Central memory CD8-positive, alpha-beta T cell (primary cell): ENCODE results near the gene RTKN2.
A peak's percentile ranks its signal among the peaks of the same experiment; 100 is the strongest.

Experiments used
- ATAC-seq: fragments of 150-1000 bp; cut with Tn5 transposase; replicated peaks from 2 replicates; pipeline ENCODE4 v1.10.0; 2022; ENCODE audit warnings: mild to moderate bottlenecking, moderate FRiP score, moderate number of reproducible peaks; ENCODE audit not compliant: poor library complexity, severe bottlenecking; ENCODE audit errors: extremely low read depth
- DNase-seq, 2 donors: peaks; one replicate each; pipeline ENCODE4 v3.0.0; 2021; ENCODE audit warnings: low spot score in 2 of 2
- H3K27ac Mint-ChIP-seq: one replicate; pipeline ENCODE4 v1.8.0; 2022; ENCODE audit warnings: low read depth, mild to moderate bottlenecking, moderate library complexity, mixed read lengths
- H3K27me3 Mint-ChIP-seq: one replicate; pipeline ENCODE4 v1.8.0; 2022; ENCODE audit warnings: mixed read lengths
- H3K36me3 Mint-ChIP-seq: one replicate; pipeline ENCODE4 v1.8.0; 2022; ENCODE audit warnings: mild to moderate bottlenecking, moderate library complexity, mixed read lengths; ENCODE audit not compliant: insufficient read depth
- H3K4me1 Mint-ChIP-seq: one replicate; pipeline ENCODE4 v1.8.0; 2022; ENCODE audit warnings: mixed read lengths
- H3K4me3 Mint-ChIP-seq: one replicate; pipeline ENCODE4 v1.8.0; 2022; ENCODE audit warnings: mild to moderate bottlenecking, moderate library complexity, mixed read lengths
- H3K9me3 Mint-ChIP-seq: one replicate; pipeline ENCODE4 v1.8.0; 2022; ENCODE audit warnings: mixed read lengths

The RTKN2 gene

GRCh38 chr10:62234077-62234605 is 34.5 kb downstream of the RTKN2 start:
- DNase-seq (no peak), ATAC-seq (no peak)
- H3K4me3 Mint-ChIP-seq: no peak overlapping the region
- H3K27ac Mint-ChIP-seq: peak overlapping the region; percentile 35
- no peaks in the 10 kb centered on the region for H3K9me3 Mint-ChIP-seq
- H3K36me3 Mint-ChIP-seq: no peaks in the 10 kb centered on the region
- no peaks in the 10 kb centered on the region for H3K27me3 Mint-ChIP-seq
- H3K4me1 Mint-ChIP-seq: no peaks in the 10 kb centered on the region

- DNase-seq (no peak), ATAC-seq (no peak)
- Mint-ChIP-seq H3K27ac (peak overlapping the region; percentile 35), H3K9me3 (no peaks in the 10 kb centered on the region), H3K27me3 (no peaks in the 10 kb centered on the region), H3K4me3 (no peak overlapping the region), H3K36me3 (no peaks in the 10 kb centered on the region), H3K4me1 (no peaks in the 10 kb centered on the region)
These were observed 35.1 kb downstream of the RTKN2 start for GRCh38 chr10:62233356-62234076.

- ATAC-seq (no peak), DNase-seq (no peak)
- no peaks in the 10 kb centered on the region for H3K27me3 Mint-ChIP-seq
- no peak overlapping the region for H3K27ac Mint-ChIP-seq
- no peaks in the 10 kb centered on the region for H3K36me3 Mint-ChIP-seq
- no peaks in the 10 kb centered on the region for H3K4me1 Mint-ChIP-seq
- no peaks in the 10 kb centered on the region for H3K9me3 Mint-ChIP-seq
- no peak overlapping the region for H3K4me3 Mint-ChIP-seq
These were observed 36.8 kb downstream of the RTKN2 start for GRCh38 chr10:62231805-62232204.

- no peaks in the 10 kb centered on the region for H3K9me3 Mint-ChIP-seq
- H3K27ac Mint-ChIP-seq: no peak overlapping the region
- H3K36me3 Mint-ChIP-seq: no peaks in the 10 kb centered on the region
- no peak for ATAC-seq
- H3K4me3 Mint-ChIP-seq: no peak overlapping the region
- DNase-seq: no peak
- no peaks in the 10 kb centered on the region for H3K4me1 Mint-ChIP-seq
- H3K27me3 Mint-ChIP-seq: no peaks in the 10 kb centered on the region
These were observed 37.3 kb downstream of the RTKN2 start for GRCh38 chr10:62231371-62231770.

GRCh38 chr10:62230344-62231121 is 38.1 kb downstream of the RTKN2 start:
- H3K27ac Mint-ChIP-seq: no peak overlapping the region
- no peak for ATAC-seq
- H3K4me1 Mint-ChIP-seq: no peaks in the 10 kb centered on the region
- DNase-seq: no peak
- no peak overlapping the region for H3K4me3 Mint-ChIP-seq
- no peaks in the 10 kb centered on the region for H3K27me3 Mint-ChIP-seq
- H3K36me3 Mint-ChIP-seq: no peaks in the 10 kb centered on the region
- no peaks in the 10 kb centered on the region for H3K9me3 Mint-ChIP-seq

- Mint-ChIP-seq H3K27ac (no peak overlapping the region), H3K27me3 (no peaks in the 10 kb centered on the region), H3K36me3 (no peaks in the 10 kb centered on the region), H3K4me3 (no peak overlapping the region), H3K9me3 (no peaks in the 10 kb centered on the region), H3K4me1 (no peaks in the 10 kb centered on the region)
- no peak for ATAC-seq
- DNase-seq: no peak
These were observed 43.3 kb downstream of the RTKN2 start for GRCh38 chr10:62225362-62225761.

- ATAC-seq: no peak
- H3K4me1 Mint-ChIP-seq: no peaks in the 10 kb centered on the region
- H3K27ac Mint-ChIP-seq: no peak overlapping the region
- H3K27me3 Mint-ChIP-seq: no peaks in the 10 kb centered on the region
- H3K9me3 Mint-ChIP-seq: no peaks in the 10 kb centered on the region
- no peaks in the 10 kb centered on the region for H3K36me3 Mint-ChIP-seq
- DNase-seq: no peak
- no peak overlapping the region for H3K4me3 Mint-ChIP-seq
These were observed 44.0 kb downstream of the RTKN2 start for GRCh38 chr10:62224606-62225005.

DNA sequence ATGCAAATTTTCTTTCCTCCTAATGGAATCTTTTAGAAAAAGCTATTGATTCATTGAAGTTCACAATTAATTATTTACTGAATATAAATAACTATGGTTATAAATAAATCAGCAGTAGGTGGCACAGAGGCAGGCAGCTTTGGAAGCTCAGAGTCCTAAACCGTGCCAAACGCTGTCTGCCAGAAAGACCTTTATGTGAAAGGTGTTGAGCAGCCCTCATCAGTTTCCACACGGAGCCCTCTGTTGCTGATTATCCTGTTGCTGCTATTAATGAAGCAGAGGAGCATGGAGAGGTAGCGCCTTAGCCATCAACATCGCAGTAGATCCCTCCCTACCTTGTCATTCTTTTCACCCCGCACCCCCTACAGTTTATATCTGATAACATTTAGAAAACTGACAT is 51.0 kb downstream of the RTKN2 start:
- no peaks in the 10 kb centered on the region for H3K27me3 Mint-ChIP-seq
- H3K4me1 Mint-ChIP-seq: no peaks in the 10 kb centered on the region
- ATAC-seq (no peak), DNase-seq (no peak)
- H3K4me3 Mint-ChIP-seq: no peak overlapping the region
- H3K27ac Mint-ChIP-seq: no peak overlapping the region
- peaks cover 2% of the 10 kb centered on the region for H3K36me3 Mint-ChIP-seq
- no peaks in the 10 kb centered on the region for H3K9me3 Mint-ChIP-seq

DNA sequence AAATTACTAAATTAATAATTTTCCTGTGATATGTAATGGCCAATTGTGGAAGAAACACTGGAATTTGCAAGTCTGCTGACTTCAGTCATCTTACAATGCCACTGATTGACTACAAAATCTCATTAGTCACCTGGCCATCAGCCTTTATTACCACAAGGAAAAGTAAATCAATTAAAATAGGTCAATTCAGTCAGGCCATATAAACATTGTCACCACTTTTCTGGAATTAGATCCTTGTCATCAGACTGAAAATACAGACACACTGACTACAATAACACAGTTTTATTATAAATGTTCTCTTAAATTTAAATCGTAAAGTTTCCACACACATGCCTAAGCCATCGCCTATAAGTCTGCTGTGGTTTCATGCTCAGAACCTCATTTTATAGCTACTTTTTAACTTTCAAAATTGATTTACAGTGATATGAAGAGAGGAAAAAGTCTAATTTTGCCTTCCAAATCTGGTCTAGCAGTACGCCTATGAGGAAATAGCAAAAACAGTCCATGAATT is 54.2 kb downstream of the RTKN2 start:
- no peak for DNase-seq
- no peak for ATAC-seq
- Mint-ChIP-seq H3K27me3 (no peaks in the 10 kb centered on the region), H3K9me3 (no peaks in the 10 kb centered on the region), H3K4me3 (no peak overlapping the region), H3K4me1 (no peaks in the 10 kb centered on the region), H3K36me3 (peaks cover 2% of the 10 kb centered on the region), H3K27ac (no peak overlapping the region)

GRCh38 chr10:62205750-62206399 is 62.8 kb downstream of the RTKN2 start:
- no peaks in the 10 kb centered on the region for H3K9me3 Mint-ChIP-seq
- H3K4me1 Mint-ChIP-seq: no peaks in the 10 kb centered on the region
- no peaks in the 10 kb centered on the region for H3K27me3 Mint-ChIP-seq
- H3K4me3 Mint-ChIP-seq: no peak overlapping the region
- no peak for ATAC-seq
- no peak overlapping the region for H3K27ac Mint-ChIP-seq
- H3K36me3 Mint-ChIP-seq: no peaks in the 10 kb centered on the region
- DNase-seq: no peak

DNA sequence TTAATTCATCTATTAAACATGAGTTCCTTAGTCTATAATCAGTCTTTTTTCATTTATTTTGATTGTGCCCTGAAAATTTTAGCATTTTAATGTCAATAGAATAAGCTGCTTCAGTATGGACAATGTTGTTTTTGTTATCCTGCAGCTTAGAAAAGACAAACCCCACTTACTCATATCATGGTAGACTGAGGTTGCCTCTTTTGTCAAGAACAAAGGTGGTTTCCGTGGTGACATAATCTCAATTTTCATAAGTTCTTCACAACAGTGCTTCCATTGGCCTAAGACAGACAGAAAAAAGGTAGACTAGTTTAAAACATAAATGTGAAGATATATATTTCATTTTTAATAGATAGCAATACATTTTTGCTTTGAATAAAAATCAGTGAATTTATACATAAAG is 69.1 kb downstream of the RTKN2 start:
- H3K27ac Mint-ChIP-seq: no peak overlapping the region
- no peaks in the 10 kb centered on the region for H3K27me3 Mint-ChIP-seq
- H3K4me1 Mint-ChIP-seq: peaks cover 6% of the 10 kb centered on the region
- no peak for DNase-seq
- H3K36me3 Mint-ChIP-seq: no peaks in the 10 kb centered on the region
- H3K4me3 Mint-ChIP-seq: no peak overlapping the region
- no peak for ATAC-seq
- no peaks in the 10 kb centered on the region for H3K9me3 Mint-ChIP-seq

DNA sequence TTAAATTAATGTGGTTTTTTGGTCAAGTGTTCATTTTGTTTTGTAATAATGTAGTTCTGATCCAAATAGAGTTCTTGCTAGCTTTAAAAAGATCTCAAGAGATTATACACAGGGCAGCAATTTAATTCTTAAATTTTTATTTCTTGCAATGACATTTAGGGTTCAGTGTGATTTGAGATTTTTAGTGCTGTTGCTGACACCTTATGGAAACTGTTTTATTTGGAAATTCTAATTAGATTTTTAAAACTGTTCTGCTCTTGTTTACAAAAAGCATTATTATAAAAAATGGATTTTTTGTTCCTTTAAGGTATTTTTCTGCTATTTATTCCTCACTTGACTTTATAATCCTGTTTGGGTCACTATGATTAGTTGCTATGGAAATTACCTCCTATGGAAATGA is 72.1 kb downstream of the RTKN2 start:
- no peak for DNase-seq
- Mint-ChIP-seq H3K36me3 (no peaks in the 10 kb centered on the region), H3K9me3 (no peaks in the 10 kb centered on the region), H3K27ac (no peak overlapping the region), H3K4me1 (peaks cover 6% of the 10 kb centered on the region), H3K27me3 (no peaks in the 10 kb centered on the region), H3K4me3 (no peak overlapping the region)
- no peak for ATAC-seq

DNA sequence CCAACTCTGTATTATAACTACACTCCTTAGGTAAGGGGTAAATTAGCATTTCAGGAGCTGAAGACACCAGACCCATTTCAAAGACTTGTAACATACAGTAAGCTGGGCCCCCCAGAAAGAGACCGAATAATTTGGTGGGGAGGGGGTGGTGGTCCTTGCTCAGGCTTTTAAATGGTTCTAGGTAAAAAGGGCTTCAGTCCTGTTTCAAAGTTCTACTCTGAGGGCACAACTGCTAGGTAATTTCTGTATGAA is 73.0 kb downstream of the RTKN2 start:
- Mint-ChIP-seq H3K27ac (peak overlapping the region; percentile 30), H3K9me3 (no peaks in the 10 kb centered on the region), H3K4me3 (no peak overlapping the region), H3K36me3 (no peaks in the 10 kb centered on the region), H3K4me1 (peaks cover 6% of the 10 kb centered on the region), H3K27me3 (no peaks in the 10 kb centered on the region)
- no peak for DNase-seq
- ATAC-seq: no peak
